ENCODE data around the gene SLITRK5.

The SLITRK5 gene, protein sequence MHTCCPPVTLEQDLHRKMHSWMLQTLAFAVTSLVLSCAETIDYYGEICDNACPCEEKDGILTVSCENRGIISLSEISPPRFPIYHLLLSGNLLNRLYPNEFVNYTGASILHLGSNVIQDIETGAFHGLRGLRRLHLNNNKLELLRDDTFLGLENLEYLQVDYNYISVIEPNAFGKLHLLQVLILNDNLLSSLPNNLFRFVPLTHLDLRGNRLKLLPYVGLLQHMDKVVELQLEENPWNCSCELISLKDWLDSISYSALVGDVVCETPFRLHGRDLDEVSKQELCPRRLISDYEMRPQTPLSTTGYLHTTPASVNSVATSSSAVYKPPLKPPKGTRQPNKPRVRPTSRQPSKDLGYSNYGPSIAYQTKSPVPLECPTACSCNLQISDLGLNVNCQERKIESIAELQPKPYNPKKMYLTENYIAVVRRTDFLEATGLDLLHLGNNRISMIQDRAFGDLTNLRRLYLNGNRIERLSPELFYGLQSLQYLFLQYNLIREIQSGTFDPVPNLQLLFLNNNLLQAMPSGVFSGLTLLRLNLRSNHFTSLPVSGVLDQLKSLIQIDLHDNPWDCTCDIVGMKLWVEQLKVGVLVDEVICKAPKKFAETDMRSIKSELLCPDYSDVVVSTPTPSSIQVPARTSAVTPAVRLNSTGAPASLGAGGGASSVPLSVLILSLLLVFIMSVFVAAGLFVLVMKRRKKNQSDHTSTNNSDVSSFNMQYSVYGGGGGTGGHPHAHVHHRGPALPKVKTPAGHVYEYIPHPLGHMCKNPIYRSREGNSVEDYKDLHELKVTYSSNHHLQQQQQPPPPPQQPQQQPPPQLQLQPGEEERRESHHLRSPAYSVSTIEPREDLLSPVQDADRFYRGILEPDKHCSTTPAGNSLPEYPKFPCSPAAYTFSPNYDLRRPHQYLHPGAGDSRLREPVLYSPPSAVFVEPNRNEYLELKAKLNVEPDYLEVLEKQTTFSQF

DNA sequence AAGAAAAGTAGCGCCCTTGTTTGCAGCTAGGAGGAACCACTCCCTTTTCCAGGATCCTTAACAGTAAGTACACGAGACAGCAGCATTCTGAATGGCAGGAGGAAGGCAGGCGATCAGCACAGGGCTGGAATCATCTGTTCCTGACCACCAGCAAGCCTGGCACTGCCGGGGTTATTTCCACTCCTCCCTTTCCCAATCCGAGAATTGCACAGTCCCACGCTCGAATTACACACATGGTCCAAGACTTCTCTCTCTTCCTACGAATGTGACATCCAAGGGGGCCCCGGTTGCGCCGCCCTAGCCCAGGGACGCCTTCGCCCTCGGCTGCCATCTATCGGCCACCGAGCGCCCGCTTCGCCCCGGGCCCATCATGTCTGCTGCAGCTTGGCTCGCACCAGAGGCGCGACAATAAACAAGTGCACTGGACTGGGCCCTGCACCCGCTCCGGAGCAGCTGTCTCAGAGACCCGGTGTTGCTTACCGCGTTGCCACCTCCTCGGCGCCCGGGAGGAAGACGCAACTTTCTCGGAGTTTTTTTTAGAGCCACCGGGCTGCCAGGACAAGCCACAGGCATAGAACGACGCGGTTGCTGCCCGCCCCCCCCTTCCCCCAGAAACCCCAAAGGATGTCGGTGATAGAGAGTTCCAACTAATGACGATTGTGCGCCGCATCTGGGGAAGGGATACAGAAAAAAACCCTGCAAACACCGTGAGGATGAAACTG is at the start of gene SLITRK5:
Gene SLITRK5 (plus strand): TSS at position 341 of the 722 bp plus-strand sequence. CDS start 4,018 bp downstream, outside the sequence.
- peak; percentile 45 for DNase-seq

DNA sequence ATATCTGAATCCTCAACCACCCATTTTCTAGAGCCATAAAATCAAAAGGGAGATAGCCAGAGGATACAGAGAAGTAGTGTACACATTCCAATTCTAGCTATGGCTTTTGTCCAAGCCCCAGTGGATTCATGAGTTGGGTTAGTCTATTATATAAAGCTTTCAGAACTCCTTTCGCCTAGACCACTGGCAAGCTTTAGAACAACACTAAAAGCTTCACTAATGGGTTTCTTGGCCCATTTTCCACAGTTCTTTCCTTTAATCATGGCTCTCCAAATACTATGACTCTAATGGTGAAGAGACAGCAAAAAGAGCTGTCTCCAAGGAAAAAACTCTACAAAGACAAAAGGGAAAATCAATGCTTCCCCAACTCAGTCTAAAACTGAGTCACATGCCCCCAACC is 48.2 kb upstream of the SLITRK5 start:
- no peak for DNase-seq

DNA sequence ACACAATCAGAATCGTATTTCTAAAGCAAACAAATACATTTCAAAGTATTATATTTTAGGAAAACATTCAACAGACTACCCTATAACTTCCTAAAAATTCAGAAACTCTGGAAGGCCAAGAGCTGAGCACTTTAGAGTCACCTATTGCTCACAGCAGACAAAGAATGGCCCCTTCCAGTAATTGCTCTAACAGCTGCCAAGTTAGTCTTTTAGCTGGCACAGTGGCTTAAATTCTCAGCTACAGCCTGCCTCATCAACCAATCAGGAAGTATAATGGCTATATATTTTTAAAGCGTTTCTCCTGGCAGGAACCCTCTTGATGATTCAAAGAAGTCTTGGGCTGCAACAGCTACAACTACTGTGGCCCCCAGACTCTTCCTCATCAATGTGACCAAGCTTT is 14.9 kb upstream of the SLITRK5 start:
- no peak for DNase-seq

GRCh38 chr13:87661471-87661870 is 9.7 kb upstream of the SLITRK5 start:
- no peak for DNase-seq

DNA sequence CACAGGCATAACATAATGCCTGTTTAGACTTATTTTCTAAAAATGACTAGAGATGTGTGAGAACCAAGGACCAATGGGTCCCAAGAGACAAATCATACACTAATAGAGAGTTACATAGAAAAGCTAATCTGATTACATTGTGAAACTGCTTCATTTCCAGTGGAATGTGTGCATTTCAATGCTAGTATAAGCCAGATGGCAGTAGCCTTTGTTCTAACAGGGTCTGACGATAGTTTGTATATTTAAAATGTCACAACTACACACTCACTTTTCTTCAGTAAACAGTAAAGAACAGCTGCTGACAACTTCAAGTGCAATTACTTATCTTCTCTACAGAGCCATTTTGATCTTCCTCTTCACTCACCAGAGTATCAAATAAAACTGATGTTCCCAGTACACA is 4.3 kb upstream of the SLITRK5 start:
- DNase-seq = no peak

- DNase-seq = no peak
Measured at GRCh38 chr13:87667686-87668085, 3.5 kb upstream of the SLITRK5 start.

- no peak for DNase-seq
Measured at GRCh38 chr13:87669379-87669978, 1.7 kb upstream of the SLITRK5 start.

DNA sequence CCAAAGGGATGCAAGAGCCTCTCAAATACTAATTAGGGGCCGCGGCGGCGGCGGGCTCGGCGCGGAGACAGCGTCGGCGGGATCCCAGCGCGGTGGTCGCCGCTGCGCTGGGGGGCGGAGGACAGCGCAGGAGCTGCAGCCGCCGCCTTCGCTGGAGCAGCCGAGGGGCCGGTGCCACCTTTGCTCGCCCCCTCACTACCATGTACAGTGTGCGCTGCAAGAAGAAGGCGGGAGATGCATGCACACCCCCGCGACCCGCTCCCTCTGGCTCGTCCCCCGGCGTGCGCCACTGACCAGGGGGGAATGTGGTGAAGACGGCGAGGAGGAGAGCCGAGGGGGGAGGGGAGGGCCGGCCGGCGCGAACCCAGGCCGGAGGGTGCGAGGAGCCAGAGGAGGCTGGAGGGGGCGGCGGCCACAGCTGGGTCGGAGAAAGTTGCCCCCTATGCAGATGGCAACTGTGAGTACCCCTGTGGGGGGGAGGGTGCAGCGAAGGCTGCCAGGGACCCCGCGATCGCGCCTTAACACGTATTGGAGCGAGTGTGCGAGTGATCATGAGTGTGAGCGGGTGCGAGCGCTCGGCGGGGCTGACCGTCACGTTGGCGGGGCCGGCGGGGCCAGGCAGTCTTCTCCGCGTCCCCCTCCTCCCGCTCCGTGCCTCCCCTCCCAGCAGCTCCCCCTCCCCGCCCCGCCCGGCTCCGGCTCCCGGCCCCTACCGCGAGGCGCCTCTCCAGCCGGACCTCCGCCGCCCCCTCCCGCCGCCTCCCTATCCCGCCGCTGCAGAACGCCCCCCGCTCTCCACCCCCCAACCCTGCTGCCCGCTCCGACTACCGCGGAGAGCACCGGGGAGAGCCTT is 808 bp downstream of the SLITRK5 start:
- DNase-seq = no peak

DNA sequence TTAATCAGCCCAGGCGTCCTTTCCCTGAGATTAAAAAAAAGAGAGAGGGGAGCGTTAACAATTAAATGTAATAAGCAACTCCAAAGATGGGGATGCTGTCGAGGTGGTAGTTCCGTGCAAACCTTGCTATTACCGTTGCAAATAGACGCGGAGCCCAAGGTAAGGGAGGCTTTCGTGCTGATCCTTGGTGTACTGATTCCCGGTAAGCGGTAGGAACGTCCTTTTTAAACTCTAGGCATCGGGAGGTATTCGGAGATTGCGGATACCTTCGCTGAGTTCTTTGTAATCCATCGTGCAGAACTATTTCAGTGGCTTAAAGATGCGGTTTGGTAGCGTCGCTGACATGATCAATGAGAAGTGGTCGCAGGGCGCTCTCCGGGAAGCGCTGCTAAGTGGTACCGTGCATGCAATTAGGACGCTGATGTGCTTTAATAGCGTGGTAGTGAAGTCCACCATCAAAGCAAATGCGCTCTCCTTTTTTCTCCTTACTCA is 3.1 kb downstream of the SLITRK5 start:
- DNase-seq = no peak

GRCh38 chr13:87675851-87676250 is 4.7 kb downstream of the SLITRK5 start:
- DNase-seq = no peak

GRCh38 chr13:87676254-87677042 is 5.3 kb downstream of the SLITRK5 start:
- DNase-seq = no peak

- DNase-seq = no peak
Measured at GRCh38 chr13:87677043-87677495, 5.9 kb downstream of the SLITRK5 start.

GRCh38 chr13:87677496-87678371 is 6.6 kb downstream of the SLITRK5 start:
- no peak for DNase-seq

DNA sequence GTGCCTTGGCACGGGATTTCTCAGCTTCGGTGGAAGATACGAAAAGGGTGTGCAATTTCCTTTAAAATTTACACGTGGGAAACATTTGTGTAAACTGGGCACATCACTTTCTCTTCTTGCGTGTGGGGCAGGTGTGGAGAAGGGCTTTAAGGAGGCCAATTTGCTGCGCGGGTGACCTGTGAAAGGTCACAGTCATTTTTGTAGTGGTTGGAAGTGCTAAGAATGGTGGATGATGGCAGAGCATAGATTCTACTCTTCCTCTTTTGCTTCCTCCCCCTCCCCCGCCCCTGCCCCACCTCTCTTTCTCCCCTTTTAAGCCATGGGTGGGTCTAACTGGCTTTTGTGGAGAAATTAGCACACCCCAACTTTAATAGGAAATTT is 7.2 kb downstream of the SLITRK5 start:
- DNase-seq = no peak

DNA sequence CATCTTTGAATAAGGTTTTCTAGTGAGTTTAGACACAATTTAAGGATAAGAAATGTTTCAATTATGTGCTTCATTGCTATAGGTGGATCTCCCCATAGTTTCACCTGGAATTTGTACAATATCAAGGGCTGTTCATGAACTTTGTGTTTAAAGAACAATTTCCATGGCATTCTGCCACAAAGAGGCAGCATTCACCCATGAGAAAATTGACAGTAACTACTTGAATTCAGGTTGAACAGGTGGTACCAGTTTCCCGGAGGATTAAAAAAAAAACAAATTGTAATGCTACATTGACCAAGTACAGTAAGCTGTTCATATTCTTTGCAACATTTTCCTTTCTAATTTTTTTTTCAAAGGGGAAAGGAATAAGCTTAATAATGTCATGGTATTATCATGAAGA is 9.1 kb downstream of the SLITRK5 start:
- no peak for DNase-seq

- no peak for DNase-seq
Measured at GRCh38 chr13:87684850-87685742, 13.9 kb downstream of the SLITRK5 start.

DNA sequence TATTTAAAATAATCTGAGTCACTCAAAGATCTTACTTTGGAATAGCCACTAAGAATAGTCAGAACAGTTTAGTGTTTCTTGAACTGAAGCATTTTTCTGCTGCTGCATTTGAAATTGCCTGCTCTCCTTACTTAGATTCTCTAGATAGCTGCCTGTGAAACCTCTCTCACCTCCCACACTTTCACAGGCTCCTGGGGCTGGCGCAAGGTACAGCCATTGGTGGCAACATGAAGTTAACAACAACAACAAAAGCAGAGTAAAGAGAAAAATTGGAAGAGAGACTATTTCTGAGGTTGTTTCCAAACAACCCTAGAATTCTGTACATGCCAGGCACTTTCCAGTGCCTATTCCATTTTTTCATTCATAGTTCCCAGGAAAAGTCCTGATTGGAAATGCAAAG is 25.3 kb downstream of the SLITRK5 start:
- no peak for DNase-seq

DNA sequence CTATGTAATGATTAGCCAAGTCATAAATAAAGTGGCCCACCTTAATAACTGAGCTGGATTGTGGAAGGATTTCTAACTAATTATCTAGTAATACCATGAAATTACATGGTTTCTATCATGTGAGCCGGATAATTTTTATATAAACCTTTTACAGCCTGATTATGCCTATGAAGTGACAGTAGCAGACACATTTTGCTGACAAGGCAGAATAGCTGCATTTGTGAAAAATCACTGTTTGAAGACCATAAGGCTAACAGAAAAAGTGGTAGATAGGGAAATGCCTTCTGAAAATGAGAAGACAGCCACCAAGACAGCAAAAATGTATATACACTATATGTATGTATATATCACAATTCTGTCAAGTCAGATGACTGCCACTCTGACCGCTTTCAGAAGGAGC is 27.1 kb downstream of the SLITRK5 start:
- DNase-seq = no peak

DNA sequence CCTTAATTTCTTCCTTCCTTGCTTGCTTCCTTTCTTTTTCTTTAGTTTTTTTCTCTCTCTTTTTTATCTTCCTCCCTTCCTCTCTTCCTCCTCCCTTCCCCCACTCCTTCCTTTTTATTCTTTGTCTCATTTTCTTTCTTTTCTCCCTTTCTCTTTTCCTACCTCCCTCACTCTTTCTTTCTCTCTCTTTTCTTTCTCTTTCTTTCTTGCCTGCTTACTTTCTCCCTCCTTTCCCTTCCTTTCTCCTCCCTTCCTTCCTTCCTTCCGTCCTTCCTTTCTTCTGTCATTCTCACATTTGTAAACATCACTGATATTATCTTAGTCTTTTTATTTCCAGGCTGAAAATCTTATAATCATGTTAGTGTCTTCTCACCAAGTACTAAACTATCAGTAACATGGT is 38.8 kb downstream of the SLITRK5 start:
- DNase-seq = no peak
